ENCODE data around the gene UNC80. TPM values are rescaled to one million over a fixed set of nuclear protein-coding genes. Genes with fewer than 3 reads are reported as not detected.

The UNC80 gene
- polyA plus RNA-seq, 3 donors = under 0.01 TPM; not detected in 2

- Histone ChIP-seq H3K4me3 (replicated peaks in 1 of 3; ENCODE audit: low read depth in 2 of 3, low read length in 3 of 3) (no peak overlapping the region), H3K4me2 (replicated peaks; ENCODE audit: extremely low read depth, low read length, poor library complexity, severe bottlenecking) (no peak overlapping the region), H4K20me1 (ENCODE audit: insufficient read depth, low read length) (no peaks in the 10 kb centered on the region), H3K27me3 (ENCODE audit: control insufficient read depth in 2 of 2, insufficient read depth in 2 of 2, low read length in 2 of 2) (no peaks in the 10 kb centered on the region), H3K27ac (ENCODE audit: low read depth in 1 of 2, low read length in 2 of 2) (no peak overlapping the region), H3K9ac (ENCODE audit: insufficient read depth, low read length, poor library complexity, severe bottlenecking) (no peak overlapping the region), H3K9me3 (replicated peaks in 1 of 2; ENCODE audit: control insufficient read depth in 1 of 2, insufficient read depth in 1 of 2, low read length in 2 of 2) (peaks cover 12 to 19% of the 10 kb centered on the region in 2 donors), H3K4me1 (ENCODE audit: control insufficient read depth in 1 of 2, insufficient read depth in 2 of 2, low read length in 2 of 2) (no peaks in the 10 kb centered on the region), H3K36me3 (replicated peaks in 1 of 2; ENCODE audit: control insufficient read depth in 1 of 2, insufficient read depth in 2 of 2, low read length in 2 of 2) (no peaks in the 10 kb centered on the region), H2AFZ (ENCODE audit: insufficient read depth, low read depth, low read length, poor library complexity, severe bottlenecking) (no peak overlapping the region), H3K79me2 (ENCODE audit: insufficient read depth, low read length) (no peaks in the 10 kb centered on the region)
- TF ChIP-seq, protein P1, sequence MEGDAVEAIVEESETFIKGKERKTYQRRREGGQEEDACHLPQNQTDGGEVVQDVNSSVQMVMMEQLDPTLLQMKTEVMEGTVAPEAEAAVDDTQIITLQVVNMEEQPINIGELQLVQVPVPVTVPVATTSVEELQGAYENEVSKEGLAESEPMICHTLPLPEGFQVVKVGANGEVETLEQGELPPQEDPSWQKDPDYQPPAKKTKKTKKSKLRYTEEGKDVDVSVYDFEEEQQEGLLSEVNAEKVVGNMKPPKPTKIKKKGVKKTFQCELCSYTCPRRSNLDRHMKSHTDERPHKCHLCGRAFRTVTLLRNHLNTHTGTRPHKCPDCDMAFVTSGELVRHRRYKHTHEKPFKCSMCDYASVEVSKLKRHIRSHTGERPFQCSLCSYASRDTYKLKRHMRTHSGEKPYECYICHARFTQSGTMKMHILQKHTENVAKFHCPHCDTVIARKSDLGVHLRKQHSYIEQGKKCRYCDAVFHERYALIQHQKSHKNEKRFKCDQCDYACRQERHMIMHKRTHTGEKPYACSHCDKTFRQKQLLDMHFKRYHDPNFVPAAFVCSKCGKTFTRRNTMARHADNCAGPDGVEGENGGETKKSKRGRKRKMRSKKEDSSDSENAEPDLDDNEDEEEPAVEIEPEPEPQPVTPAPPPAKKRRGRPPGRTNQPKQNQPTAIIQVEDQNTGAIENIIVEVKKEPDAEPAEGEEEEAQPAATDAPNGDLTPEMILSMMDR (IDR thresholded peaks at IDR 0.05) = no peak
- DNase-seq = no peak
- H3K27ac Mint-ChIP-seq = no peak overlapping the region
- peaks cover 0 to 2% (median 2%) of the 10 kb centered on the region in 3 donors for H3K27me3 Mint-ChIP-seq (ENCODE audit: low read depth in 3 of 3)
- no peaks in the 10 kb centered on the region for H3K4me1 Mint-ChIP-seq
- H3K36me3 Mint-ChIP-seq = no peaks in the 10 kb centered on the region
- no CpG with 5 or more reads among the region's 6 CpGs for WGBS (ENCODE audit: insufficient coverage)
- no peak overlapping the region for H3K4me3 Mint-ChIP-seq
- intact Hi-C loops (cut with micrococcal nuclease) = no loop called here
- H3K9me3 Mint-ChIP-seq = peaks cover 0 to 16% (median 10%) of the 10 kb centered on the region in 7 donors
Observed at GRCh38 chr2:209868271-209868994, 96.8 kb downstream of the UNC80 start.

DNA sequence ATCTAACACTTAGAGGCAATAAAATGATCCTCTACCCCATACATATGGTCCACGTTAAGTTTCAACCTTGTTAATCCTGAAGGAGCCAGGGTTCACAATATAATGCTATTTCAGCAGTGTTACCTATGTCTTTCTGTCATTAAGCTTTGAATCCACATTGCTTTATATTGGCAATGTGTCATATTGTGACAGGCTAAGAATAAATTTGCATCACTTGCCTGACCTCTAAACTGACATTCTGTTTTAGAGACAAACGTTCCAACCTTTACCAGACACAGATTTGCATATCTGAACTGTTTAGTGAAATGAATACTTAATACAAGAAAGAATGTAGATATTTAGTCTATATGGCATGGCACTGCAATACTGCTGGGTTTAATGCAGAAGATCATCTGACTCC is 98.4 kb downstream of the UNC80 start:
- H3K36me3 ChIP-seq (replicated peaks in 1 of 2; ENCODE audit: control insufficient read depth in 1 of 2, insufficient read depth in 2 of 2, low read length in 2 of 2) = no peaks in the 10 kb centered on the region
- no peaks in the 10 kb centered on the region for H4K20me1 ChIP-seq (ENCODE audit: insufficient read depth, low read length)
- TF ChIP-seq, protein P1 (IDR thresholded peaks at IDR 0.05) = no peak
- Mint-ChIP-seq H3K36me3 (no peaks in the 10 kb centered on the region), H3K4me3 (no peak overlapping the region), H3K4me1 (no peaks in the 10 kb centered on the region), H3K27ac (no peak overlapping the region), H3K9me3 (peaks cover 0 to 7% (median 3%) of the 10 kb centered on the region in 7 donors), H3K27me3 (ENCODE audit: low read depth in 3 of 3) (peaks cover 0 to 2% (median 2%) of the 10 kb centered on the region in 3 donors)
- no CpG with 5 or more reads among the region's 2 CpGs for WGBS (ENCODE audit: insufficient coverage)
- H3K4me3 ChIP-seq (replicated peaks in 1 of 3; ENCODE audit: low read depth in 2 of 3, low read length in 3 of 3) = no peak overlapping the region
- H2AFZ ChIP-seq (ENCODE audit: insufficient read depth, low read depth, low read length, poor library complexity, severe bottlenecking) = no peak overlapping the region
- no peak overlapping the region for H3K4me2 ChIP-seq (replicated peaks; ENCODE audit: extremely low read depth, low read length, poor library complexity, severe bottlenecking)
- DNase-seq = no peak
- no peaks in the 10 kb centered on the region for H3K79me2 ChIP-seq (ENCODE audit: insufficient read depth, low read length)
- peaks cover under 1 to 4% of the 10 kb centered on the region in 2 donors for H3K9me3 ChIP-seq (replicated peaks in 1 of 2; ENCODE audit: control insufficient read depth in 1 of 2, insufficient read depth in 1 of 2, low read length in 2 of 2)
- H3K9ac ChIP-seq (ENCODE audit: insufficient read depth, low read length, poor library complexity, severe bottlenecking) = no peak overlapping the region
- intact Hi-C loops (cut with micrococcal nuclease) = no loop called here
- H3K27ac ChIP-seq (ENCODE audit: low read depth in 1 of 2, low read length in 2 of 2) = no peak overlapping the region
- no peaks in the 10 kb centered on the region for H3K4me1 ChIP-seq (ENCODE audit: control insufficient read depth in 1 of 2, insufficient read depth in 2 of 2, low read length in 2 of 2)
- H3K27me3 ChIP-seq (ENCODE audit: control insufficient read depth in 2 of 2, insufficient read depth in 2 of 2, low read length in 2 of 2) = no peaks in the 10 kb centered on the region
